GM13976 (cell line): Measurements from ENCODE around the gene SETD2.

ENCODE experiments used
- DNase-seq: peaks from one replicate; pipeline ENCODE4 v3.0.0; 2012; ENCODE audit warnings: low spot score
- in situ Hi-C: fragments of 300-500 bp; cut with MboI; formaldehyde crosslinking; loops from one replicate; pipeline ENCODE4 v1.12.0; 2022; ENCODE audit warnings: low sequenced_read_pairs, mixed read lengths, inconsistent platforms; ENCODE audit not compliant: unreplicated experiment
- TF ChIP-seq, protein P1 (sequence below): IDR thresholded peaks from 2 replicates; pipeline ENCODE4 v1.5.1; 2012; ENCODE audit warnings: borderline replicate concordance, mild to moderate bottlenecking; ENCODE audit not compliant: insufficient read depth; ENCODE audit errors: extremely low read depth, missing control alignments, control extremely low read depth

Gene SETD2

DNA sequence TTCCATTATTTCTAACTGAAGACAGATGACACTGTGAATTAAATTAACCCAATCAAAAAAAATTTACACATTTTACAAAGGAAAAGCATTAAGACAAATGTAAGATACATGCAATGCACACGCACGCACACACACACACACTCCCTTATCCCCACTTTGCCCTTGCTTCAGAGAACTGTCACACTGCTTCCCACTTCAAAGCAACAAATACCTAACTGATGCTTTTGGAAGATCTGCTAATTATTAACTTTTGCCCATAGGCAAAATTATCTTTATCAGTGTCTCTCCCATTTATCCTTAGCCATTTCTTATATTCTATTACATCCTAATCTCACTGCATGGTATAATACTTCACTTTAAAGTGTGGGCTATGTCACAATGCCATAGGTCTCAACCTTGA is 60.3 kb downstream of the SETD2 start:
- TF ChIP-seq, protein P1, sequence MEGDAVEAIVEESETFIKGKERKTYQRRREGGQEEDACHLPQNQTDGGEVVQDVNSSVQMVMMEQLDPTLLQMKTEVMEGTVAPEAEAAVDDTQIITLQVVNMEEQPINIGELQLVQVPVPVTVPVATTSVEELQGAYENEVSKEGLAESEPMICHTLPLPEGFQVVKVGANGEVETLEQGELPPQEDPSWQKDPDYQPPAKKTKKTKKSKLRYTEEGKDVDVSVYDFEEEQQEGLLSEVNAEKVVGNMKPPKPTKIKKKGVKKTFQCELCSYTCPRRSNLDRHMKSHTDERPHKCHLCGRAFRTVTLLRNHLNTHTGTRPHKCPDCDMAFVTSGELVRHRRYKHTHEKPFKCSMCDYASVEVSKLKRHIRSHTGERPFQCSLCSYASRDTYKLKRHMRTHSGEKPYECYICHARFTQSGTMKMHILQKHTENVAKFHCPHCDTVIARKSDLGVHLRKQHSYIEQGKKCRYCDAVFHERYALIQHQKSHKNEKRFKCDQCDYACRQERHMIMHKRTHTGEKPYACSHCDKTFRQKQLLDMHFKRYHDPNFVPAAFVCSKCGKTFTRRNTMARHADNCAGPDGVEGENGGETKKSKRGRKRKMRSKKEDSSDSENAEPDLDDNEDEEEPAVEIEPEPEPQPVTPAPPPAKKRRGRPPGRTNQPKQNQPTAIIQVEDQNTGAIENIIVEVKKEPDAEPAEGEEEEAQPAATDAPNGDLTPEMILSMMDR, result no peak
- DNase-seq, result no peak
- in situ Hi-C loops, result no loop called here

DNA sequence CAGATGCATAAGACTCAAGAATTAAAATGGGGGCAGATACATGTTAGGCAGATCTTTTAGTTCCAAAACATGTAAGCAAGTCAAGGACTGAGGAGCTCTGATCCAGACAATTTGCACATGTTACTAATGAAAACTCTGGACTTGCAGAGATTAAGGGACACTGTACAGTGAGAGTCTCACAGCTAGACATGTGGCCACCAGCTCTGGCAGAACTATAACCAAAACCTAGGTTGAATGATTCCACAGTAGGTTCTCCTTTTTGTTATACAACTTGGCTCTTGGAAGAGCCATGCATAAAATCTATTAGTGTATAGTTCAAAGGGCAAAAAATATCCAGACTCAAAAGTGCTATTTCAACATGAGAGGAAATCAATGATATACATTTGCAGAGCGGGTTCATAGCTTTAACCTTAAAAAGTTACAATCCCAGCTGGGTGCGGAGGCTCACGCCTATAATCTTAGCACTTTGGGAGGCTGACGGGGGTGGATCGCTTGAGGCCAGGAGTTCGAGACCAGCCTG is 61.8 kb downstream of the SETD2 start:
- in situ Hi-C loops, result no loop called here
- no peak for DNase-seq
- TF ChIP-seq, protein P1, result no peak

DNA sequence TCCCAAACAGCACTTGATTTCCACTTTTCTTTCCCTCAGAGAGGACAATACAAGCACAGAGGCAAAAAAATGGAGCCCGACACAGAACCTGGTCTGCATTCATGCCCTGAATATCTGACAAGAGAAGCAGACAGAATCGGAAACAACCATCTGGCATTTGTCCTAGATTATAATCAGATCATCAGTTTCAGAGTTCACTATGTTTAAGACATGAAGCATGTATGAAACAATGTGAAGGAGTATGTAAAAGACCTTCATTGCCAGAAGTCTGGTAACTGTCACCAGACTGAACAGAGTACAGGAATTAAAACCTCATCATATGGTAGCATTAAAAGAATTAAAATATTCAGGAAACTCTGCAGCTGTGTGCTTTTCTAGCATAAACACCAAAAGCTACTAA is 65.0 kb downstream of the SETD2 start:
- TF ChIP-seq, protein P1, result no peak
- in situ Hi-C loops, result no loop called here
- no peak for DNase-seq

DNA sequence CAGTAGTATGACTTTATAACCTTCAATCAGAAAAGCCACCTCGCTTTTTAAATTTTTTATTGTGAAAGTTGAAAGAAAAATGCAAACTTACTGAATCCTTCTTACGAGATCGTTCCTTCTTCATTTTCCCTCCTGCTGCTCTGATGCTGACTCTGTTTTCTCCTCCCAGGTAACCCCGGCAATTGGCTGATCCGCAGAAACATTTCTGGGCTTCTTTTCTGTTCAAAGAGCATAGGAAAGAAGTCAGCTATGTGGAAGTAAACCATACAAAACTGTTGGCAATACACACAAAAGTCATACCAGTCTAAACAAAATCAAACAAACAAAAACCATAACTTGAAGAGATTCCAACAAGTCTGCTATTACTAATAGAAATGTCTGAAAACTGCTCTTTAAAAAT is 66.0 kb downstream of the SETD2 start:
- DNase-seq, result no peak
- in situ Hi-C loops, result no loop called here

DNA sequence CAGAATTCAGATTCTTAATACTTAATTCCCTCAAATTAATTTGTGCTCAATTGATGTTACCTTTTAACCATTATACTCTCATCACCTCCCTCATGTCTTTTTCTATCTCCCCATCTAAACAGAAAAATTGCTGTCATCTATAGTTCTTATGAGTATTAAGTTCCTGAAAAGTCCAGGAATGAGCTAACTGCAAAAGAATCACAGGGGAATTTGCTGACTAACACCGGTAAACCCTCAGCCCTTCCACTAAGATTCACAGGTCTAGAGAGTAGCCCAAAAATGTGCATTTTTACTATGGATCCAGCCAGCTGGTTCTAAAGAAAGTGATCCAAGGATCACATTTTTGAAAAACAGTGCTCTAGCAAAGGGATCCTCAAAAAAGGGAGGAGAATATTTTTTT is 67.0 kb downstream of the SETD2 start:
- in situ Hi-C loops, result no loop called here
- DNase-seq, result no peak
- TF ChIP-seq, protein P1, result no peak

More for the DNA sequence above, 66.0 kb downstream of the SETD2 start:
- TF ChIP-seq, protein P1, result no peak

DNA sequence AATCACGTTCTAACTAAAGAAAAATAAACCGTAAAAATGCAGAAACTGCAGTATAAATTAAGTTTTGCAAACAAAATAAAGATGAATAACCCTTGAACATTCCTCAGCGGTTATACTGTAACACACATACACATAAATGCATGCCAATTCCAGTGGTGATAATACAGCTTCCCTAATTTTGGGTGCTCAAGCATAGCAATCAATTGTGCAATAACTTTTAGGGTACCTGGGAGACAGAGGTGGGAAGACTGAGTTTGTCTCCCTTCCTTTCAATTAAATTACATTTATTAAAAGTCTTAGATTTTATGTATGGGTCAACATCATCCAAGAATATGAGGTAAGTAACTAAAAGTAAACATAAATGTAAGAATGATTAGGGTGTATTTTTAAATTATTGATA is 71.8 kb downstream of the SETD2 start:
- DNase-seq, result no peak
- in situ Hi-C loops, result no loop called here
- TF ChIP-seq, protein P1, result no peak

DNA sequence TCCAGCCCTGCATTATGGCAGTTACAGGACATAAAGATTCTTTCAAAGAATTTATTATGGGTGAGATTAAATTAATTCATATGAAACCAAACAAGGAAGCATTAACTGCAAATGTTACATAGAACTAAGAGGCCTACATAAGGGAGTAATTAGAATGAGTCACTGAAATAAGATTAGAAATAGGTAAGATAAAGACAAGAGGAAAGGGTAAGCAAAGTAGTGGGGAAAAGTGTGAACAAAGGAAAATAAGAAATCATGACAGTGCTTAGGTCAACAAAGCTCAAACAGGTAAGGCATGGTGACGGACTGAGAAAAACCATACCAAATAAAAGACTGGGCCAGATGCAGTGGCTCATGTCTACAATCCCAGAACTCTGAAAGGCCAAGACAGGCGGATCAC is 74.3 kb downstream of the SETD2 start:
- in situ Hi-C loops, result no loop called here
- TF ChIP-seq, protein P1, result no peak
- DNase-seq, result no peak
